PFSK-1 (cell line): ENCODE results near the gene MPLKIP.

Experiments used
- FOXP2 ChIP-seq: optimal IDR thresholded peaks from 2 replicates; pipeline ENCODE3; 2011; ENCODE audit warnings: borderline replicate concordance, control low read depth, inconsistent platforms; ENCODE audit not compliant: insufficient read depth; ENCODE audit errors: extremely low read length, extremely low read depth
- POLR2AphosphoS5 ChIP-seq: IDR thresholded peaks from 2 replicates; pipeline ENCODE4 v1.6.1; 2012; ENCODE audit warnings: low read depth, mild to moderate bottlenecking, control low read depth, low read length, moderate library complexity
- SIN3A ChIP-seq: IDR thresholded peaks from 2 replicates; pipeline ENCODE4 v1.6.1; 2012; ENCODE audit warnings: mild to moderate bottlenecking, low read length, moderate library complexity, borderline replicate concordance; ENCODE audit not compliant: insufficient read depth
- TAF1 ChIP-seq: IDR thresholded peaks from 2 replicates; pipeline ENCODE4 v1.6.1; 2012; ENCODE audit warnings: low read length, control low read depth, borderline replicate concordance; ENCODE audit not compliant: insufficient read depth
- TF ChIP-seq, protein P1 (sequence below), 2 experiments: IDR thresholded peaks; 2 replicates each; pipeline versions ENCODE4 v1.6.1 to v1.8.0; 2011 to 2012; ENCODE audit warnings: low read depth in 2 of 2, low read length in 2 of 2, control low read depth in 1 of 2, inconsistent platforms in 1 of 2, mild to moderate bottlenecking in 1 of 2, moderate library complexity in 1 of 2; ENCODE audit not compliant: insufficient read depth in 1 of 2

GRCh38 chr7:40156988-40157387, 22.6 kb upstream of the MPLKIP start:
- TF ChIP-seq POLR2AphosphoS5 = no peak
- no peak for TF ChIP-seq TAF1
- TF ChIP-seq SIN3A = no peak
- TF ChIP-seq, protein P1, sequence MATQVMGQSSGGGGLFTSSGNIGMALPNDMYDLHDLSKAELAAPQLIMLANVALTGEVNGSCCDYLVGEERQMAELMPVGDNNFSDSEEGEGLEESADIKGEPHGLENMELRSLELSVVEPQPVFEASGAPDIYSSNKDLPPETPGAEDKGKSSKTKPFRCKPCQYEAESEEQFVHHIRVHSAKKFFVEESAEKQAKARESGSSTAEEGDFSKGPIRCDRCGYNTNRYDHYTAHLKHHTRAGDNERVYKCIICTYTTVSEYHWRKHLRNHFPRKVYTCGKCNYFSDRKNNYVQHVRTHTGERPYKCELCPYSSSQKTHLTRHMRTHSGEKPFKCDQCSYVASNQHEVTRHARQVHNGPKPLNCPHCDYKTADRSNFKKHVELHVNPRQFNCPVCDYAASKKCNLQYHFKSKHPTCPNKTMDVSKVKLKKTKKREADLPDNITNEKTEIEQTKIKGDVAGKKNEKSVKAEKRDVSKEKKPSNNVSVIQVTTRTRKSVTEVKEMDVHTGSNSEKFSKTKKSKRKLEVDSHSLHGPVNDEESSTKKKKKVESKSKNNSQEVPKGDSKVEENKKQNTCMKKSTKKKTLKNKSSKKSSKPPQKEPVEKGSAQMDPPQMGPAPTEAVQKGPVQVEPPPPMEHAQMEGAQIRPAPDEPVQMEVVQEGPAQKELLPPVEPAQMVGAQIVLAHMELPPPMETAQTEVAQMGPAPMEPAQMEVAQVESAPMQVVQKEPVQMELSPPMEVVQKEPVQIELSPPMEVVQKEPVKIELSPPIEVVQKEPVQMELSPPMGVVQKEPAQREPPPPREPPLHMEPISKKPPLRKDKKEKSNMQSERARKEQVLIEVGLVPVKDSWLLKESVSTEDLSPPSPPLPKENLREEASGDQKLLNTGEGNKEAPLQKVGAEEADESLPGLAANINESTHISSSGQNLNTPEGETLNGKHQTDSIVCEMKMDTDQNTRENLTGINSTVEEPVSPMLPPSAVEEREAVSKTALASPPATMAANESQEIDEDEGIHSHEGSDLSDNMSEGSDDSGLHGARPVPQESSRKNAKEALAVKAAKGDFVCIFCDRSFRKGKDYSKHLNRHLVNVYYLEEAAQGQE (IDR thresholded peaks at IDR 0.05; ENCODE audit: insufficient read depth in 1 of 2, low read depth in 2 of 2, low read length in 2 of 2) = no peak
- no peak for TF ChIP-seq FOXP2
